K562 (cell line): Measurements from ENCODE around the gene RAB31. TPM values are rescaled to one million over a fixed set of nuclear protein-coding genes. Genes with fewer than 3 reads are reported as not detected.

Experiments used
- polyA plus RNA-seq, 8 experiments: library from polyadenylated mRNA; depleted of rRNA in 4 of 8; stranded (reverse) in 5 of 8; unstranded in 3 of 8; fragments of >200 nt; fragmentation: Nextera tagmentation in 2 of 8; fragmentation: Illumina TruSeq in 1 of 8; extraction: Ambion mirVana in 2 of 8; extraction: Trizol in 1 of 8; gene quantifications; 2 replicates each; pipeline versions ENCODE4 v1.2.1 to v1.2.3, GENCODE V29; 2011 to 2014; ENCODE audit warnings: inconsistent platforms in 1 of 8, missing spikeins in 1 of 8
- total RNA-seq, 7 experiments: library from RNA; depleted of rRNA in 6 of 7; stranded (reverse); fragments of >200 nt in 6 of 7; fragmentation: Illumina TruSeq in 2 of 7; extraction: Trizol in 2 of 7; gene quantifications; 2 replicates each; pipeline versions ENCODE4 v1.2.1 to v1.2.3, GENCODE V29; 2011 to 2021; ENCODE audit warnings: low replicate concordance in 1 of 7
- TF ChIP-seq, protein P1 (sequence below): fragments of 450-650 bp; IDR thresholded peaks from 2 replicates; pipeline ENCODE4 v1.6.1; 2016; ENCODE audit warnings: mild to moderate bottlenecking, moderate library complexity
- TF ChIP-seq, protein P2 (sequence below): fragments of 450-650 bp; formaldehyde crosslinking; IDR thresholded peaks from 2 replicates; pipeline ENCODE4 v1.4.0; 2020; ENCODE audit warnings: mild to moderate bottlenecking, moderate library complexity
- TF ChIP-seq, protein P3 (sequence below): sonication (generic); formaldehyde crosslinking; IDR thresholded peaks from 2 replicates; pipeline ENCODE4 v1.8.0; 2022; ENCODE audit warnings: mild to moderate bottlenecking, missing genetic modification reagents

RAB31 gene
- total and polyA plus RNA-seq, 9 of the 15 experiments (the other 6 are each of a cell fraction or from before 2014, with no cell fraction given): 20.7 to 70.4 (median 41.3) TPM

DNA sequence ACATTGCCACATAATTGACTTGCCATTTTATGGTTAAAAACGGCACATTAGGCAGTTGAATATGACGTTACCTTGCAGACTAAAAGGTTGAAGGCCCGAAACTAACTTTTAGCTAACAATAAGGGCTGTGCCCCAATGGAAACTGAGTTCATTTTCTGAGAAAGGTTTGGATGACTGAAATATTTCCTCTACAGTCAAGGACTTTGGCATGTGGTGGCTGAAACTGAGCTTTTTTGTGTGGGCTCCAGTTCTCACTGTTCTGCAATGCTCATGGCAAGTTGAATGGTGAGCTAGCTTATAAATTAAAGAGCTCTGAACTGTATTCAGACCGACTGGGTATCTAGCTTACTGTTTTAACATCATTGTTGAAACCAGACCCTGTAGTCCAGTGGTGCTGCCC, 153.8 kb downstream of the RAB31 start (continued):
- TF ChIP-seq, protein P1, sequence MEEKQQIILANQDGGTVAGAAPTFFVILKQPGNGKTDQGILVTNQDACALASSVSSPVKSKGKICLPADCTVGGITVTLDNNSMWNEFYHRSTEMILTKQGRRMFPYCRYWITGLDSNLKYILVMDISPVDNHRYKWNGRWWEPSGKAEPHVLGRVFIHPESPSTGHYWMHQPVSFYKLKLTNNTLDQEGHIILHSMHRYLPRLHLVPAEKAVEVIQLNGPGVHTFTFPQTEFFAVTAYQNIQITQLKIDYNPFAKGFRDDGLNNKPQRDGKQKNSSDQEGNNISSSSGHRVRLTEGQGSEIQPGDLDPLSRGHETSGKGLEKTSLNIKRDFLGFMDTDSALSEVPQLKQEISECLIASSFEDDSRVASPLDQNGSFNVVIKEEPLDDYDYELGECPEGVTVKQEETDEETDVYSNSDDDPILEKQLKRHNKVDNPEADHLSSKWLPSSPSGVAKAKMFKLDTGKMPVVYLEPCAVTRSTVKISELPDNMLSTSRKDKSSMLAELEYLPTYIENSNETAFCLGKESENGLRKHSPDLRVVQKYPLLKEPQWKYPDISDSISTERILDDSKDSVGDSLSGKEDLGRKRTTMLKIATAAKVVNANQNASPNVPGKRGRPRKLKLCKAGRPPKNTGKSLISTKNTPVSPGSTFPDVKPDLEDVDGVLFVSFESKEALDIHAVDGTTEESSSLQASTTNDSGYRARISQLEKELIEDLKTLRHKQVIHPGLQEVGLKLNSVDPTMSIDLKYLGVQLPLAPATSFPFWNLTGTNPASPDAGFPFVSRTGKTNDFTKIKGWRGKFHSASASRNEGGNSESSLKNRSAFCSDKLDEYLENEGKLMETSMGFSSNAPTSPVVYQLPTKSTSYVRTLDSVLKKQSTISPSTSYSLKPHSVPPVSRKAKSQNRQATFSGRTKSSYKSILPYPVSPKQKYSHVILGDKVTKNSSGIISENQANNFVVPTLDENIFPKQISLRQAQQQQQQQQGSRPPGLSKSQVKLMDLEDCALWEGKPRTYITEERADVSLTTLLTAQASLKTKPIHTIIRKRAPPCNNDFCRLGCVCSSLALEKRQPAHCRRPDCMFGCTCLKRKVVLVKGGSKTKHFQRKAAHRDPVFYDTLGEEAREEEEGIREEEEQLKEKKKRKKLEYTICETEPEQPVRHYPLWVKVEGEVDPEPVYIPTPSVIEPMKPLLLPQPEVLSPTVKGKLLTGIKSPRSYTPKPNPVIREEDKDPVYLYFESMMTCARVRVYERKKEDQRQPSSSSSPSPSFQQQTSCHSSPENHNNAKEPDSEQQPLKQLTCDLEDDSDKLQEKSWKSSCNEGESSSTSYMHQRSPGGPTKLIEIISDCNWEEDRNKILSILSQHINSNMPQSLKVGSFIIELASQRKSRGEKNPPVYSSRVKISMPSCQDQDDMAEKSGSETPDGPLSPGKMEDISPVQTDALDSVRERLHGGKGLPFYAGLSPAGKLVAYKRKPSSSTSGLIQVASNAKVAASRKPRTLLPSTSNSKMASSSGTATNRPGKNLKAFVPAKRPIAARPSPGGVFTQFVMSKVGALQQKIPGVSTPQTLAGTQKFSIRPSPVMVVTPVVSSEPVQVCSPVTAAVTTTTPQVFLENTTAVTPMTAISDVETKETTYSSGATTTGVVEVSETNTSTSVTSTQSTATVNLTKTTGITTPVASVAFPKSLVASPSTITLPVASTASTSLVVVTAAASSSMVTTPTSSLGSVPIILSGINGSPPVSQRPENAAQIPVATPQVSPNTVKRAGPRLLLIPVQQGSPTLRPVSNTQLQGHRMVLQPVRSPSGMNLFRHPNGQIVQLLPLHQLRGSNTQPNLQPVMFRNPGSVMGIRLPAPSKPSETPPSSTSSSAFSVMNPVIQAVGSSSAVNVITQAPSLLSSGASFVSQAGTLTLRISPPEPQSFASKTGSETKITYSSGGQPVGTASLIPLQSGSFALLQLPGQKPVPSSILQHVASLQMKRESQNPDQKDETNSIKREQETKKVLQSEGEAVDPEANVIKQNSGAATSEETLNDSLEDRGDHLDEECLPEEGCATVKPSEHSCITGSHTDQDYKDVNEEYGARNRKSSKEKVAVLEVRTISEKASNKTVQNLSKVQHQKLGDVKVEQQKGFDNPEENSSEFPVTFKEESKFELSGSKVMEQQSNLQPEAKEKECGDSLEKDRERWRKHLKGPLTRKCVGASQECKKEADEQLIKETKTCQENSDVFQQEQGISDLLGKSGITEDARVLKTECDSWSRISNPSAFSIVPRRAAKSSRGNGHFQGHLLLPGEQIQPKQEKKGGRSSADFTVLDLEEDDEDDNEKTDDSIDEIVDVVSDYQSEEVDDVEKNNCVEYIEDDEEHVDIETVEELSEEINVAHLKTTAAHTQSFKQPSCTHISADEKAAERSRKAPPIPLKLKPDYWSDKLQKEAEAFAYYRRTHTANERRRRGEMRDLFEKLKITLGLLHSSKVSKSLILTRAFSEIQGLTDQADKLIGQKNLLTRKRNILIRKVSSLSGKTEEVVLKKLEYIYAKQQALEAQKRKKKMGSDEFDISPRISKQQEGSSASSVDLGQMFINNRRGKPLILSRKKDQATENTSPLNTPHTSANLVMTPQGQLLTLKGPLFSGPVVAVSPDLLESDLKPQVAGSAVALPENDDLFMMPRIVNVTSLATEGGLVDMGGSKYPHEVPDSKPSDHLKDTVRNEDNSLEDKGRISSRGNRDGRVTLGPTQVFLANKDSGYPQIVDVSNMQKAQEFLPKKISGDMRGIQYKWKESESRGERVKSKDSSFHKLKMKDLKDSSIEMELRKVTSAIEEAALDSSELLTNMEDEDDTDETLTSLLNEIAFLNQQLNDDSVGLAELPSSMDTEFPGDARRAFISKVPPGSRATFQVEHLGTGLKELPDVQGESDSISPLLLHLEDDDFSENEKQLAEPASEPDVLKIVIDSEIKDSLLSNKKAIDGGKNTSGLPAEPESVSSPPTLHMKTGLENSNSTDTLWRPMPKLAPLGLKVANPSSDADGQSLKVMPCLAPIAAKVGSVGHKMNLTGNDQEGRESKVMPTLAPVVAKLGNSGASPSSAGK: no peak
- TF ChIP-seq, protein P2, sequence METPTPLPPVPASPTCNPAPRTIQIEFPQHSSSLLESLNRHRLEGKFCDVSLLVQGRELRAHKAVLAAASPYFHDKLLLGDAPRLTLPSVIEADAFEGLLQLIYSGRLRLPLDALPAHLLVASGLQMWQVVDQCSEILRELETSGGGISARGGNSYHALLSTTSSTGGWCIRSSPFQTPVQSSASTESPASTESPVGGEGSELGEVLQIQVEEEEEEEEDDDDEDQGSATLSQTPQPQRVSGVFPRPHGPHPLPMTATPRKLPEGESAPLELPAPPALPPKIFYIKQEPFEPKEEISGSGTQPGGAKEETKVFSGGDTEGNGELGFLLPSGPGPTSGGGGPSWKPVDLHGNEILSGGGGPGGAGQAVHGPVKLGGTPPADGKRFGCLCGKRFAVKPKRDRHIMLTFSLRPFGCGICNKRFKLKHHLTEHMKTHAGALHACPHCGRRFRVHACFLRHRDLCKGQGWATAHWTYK (CRISPR knock-in tag): no peak
- TF ChIP-seq, protein P3, sequence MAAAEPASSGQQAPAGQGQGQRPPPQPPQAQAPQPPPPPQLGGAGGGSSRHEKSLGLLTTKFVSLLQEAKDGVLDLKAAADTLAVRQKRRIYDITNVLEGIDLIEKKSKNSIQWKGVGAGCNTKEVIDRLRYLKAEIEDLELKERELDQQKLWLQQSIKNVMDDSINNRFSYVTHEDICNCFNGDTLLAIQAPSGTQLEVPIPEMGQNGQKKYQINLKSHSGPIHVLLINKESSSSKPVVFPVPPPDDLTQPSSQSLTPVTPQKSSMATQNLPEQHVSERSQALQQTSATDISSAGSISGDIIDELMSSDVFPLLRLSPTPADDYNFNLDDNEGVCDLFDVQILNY (CRISPR knock-in tag): no peak
